HL-60 (cell line): ENCODE data around the gene DIAPH1.

Experiments
- DNase-seq, 2 experiments: peaks; one replicate each; pipeline ENCODE4 v3.0.0-alpha.2; 2010 to 2020; ENCODE audit warnings: low read depth in 1 of 2, low spot score in 1 of 2
- H3K27ac ChIP-seq: fragments of 250-450 bp; sonication (Bioruptor Pico); replicated peaks from 2 replicates; pipeline ENCODE4 v1.5.1; 2020; ENCODE audit warnings: mild to moderate bottlenecking, moderate library complexity
- H3K27me3 ChIP-seq: fragments of 250-450 bp; sonication (Bioruptor Pico); 2 replicates; pipeline ENCODE4 v1.5.1; 2021; ENCODE audit warnings: mild to moderate bottlenecking, moderate library complexity; ENCODE audit not compliant: insufficient read depth, poor library complexity, severe bottlenecking
- H3K4me3 ChIP-seq: replicated peaks from 2 replicates; pipeline ENCODE4 v1.5.1; 2011; ENCODE audit warnings: mild to moderate bottlenecking, control low read depth, low read length; ENCODE audit not compliant: insufficient read depth
- GABPA ChIP-seq: IDR thresholded peaks from 2 replicates; pipeline ENCODE4 v1.6.1; 2012; ENCODE audit warnings: low read depth
- POLR2AphosphoS5 ChIP-seq: IDR thresholded peaks from 2 replicates; pipeline ENCODE4 v1.6.1; 2012; ENCODE audit warnings: low read depth
- SPI1 ChIP-seq: IDR thresholded peaks from 2 replicates; pipeline ENCODE4 v1.6.1; 2012; ENCODE audit warnings: low read depth, mild to moderate bottlenecking, borderline replicate concordance
- TF ChIP-seq, protein P1 (sequence below): IDR thresholded peaks from one replicate; pipeline ENCODE4 v1.5.1; 2011; ENCODE audit warnings: low read length, control low read depth, inconsistent platforms; ENCODE audit not compliant: insufficient read depth
- TF ChIP-seq, protein P2 (sequence below): IDR thresholded peaks from 2 replicates; pipeline ENCODE4 v1.6.1; 2012; ENCODE audit warnings: low read depth; ENCODE audit not compliant: insufficient replicate concordance

The DIAPH1 gene

DNA sequence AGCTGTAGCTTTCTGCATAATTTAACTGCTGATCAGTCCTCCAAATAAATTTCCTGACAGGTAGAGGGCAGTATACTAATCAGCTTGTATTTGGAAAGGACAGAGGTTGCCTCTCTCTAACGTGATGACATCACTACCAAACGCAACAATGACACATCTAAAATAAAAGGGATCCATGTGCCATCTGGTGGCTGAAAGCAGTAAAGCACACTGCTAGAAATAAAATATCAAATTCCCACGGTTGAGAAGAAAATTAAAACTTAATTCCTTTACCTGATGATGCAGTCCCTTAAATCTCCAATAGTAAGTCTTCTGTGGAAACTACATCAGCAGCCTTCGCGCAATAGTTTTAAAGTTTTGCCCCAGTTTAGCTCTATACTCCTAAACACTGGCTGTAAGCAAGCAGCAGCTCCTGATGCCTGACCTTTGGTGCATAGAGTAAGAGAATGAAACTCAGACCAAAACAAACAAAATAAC, 54.5 kb downstream of the DIAPH1 start:
- Histone ChIP-seq H3K4me3 (no peak overlapping the region), H3K27me3 (no peaks in the 10 kb centered on the region), H3K27ac (peak overlapping the region; percentile 60)
- TF ChIP-seq GABPA, result no peak
- TF ChIP-seq, protein P1, sequence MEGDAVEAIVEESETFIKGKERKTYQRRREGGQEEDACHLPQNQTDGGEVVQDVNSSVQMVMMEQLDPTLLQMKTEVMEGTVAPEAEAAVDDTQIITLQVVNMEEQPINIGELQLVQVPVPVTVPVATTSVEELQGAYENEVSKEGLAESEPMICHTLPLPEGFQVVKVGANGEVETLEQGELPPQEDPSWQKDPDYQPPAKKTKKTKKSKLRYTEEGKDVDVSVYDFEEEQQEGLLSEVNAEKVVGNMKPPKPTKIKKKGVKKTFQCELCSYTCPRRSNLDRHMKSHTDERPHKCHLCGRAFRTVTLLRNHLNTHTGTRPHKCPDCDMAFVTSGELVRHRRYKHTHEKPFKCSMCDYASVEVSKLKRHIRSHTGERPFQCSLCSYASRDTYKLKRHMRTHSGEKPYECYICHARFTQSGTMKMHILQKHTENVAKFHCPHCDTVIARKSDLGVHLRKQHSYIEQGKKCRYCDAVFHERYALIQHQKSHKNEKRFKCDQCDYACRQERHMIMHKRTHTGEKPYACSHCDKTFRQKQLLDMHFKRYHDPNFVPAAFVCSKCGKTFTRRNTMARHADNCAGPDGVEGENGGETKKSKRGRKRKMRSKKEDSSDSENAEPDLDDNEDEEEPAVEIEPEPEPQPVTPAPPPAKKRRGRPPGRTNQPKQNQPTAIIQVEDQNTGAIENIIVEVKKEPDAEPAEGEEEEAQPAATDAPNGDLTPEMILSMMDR, result peak; percentile 94
- TF ChIP-seq, protein P2, sequence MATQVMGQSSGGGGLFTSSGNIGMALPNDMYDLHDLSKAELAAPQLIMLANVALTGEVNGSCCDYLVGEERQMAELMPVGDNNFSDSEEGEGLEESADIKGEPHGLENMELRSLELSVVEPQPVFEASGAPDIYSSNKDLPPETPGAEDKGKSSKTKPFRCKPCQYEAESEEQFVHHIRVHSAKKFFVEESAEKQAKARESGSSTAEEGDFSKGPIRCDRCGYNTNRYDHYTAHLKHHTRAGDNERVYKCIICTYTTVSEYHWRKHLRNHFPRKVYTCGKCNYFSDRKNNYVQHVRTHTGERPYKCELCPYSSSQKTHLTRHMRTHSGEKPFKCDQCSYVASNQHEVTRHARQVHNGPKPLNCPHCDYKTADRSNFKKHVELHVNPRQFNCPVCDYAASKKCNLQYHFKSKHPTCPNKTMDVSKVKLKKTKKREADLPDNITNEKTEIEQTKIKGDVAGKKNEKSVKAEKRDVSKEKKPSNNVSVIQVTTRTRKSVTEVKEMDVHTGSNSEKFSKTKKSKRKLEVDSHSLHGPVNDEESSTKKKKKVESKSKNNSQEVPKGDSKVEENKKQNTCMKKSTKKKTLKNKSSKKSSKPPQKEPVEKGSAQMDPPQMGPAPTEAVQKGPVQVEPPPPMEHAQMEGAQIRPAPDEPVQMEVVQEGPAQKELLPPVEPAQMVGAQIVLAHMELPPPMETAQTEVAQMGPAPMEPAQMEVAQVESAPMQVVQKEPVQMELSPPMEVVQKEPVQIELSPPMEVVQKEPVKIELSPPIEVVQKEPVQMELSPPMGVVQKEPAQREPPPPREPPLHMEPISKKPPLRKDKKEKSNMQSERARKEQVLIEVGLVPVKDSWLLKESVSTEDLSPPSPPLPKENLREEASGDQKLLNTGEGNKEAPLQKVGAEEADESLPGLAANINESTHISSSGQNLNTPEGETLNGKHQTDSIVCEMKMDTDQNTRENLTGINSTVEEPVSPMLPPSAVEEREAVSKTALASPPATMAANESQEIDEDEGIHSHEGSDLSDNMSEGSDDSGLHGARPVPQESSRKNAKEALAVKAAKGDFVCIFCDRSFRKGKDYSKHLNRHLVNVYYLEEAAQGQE, result no peak
- DNase-seq, result peak; percentile 84 to 91

DNA sequence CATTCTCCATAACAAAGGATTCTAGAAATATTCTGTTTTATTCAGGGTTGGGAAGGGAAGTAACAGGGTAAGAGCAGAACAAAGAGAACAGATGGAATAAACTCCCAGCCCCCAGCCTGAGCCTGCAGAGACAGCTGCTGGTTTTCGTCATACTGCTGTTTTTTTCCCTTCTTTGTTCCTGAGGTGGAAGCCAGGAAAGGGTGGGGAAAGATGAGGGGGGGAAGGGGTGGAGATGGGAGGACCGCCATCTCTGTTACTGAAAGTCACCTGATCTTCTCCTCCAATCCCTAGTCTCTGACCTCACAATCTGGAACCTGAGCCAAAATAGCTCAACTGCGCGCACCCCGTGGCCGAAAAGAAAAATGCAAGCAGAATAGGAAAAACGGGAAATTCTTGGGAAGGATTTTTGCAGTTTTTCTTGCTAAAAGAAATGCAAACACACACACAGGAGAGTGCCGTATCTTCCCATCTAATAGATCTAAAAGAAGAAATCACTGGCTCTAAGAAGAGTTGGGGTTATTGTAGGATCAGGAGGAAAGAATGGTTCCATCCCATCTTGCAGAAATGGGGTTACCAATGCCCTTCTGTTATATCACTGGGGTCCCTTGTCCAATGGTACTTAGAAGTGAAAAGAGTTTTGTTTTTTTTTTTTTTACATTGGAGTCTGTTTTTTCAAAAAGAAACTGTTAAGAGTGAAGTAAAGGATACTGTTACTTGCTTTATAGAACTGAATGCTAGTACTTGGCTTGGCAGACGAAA, 57.9 kb downstream of the DIAPH1 start:
- no peak overlapping the region for H3K4me3 ChIP-seq
- no peak for DNase-seq

DNA sequence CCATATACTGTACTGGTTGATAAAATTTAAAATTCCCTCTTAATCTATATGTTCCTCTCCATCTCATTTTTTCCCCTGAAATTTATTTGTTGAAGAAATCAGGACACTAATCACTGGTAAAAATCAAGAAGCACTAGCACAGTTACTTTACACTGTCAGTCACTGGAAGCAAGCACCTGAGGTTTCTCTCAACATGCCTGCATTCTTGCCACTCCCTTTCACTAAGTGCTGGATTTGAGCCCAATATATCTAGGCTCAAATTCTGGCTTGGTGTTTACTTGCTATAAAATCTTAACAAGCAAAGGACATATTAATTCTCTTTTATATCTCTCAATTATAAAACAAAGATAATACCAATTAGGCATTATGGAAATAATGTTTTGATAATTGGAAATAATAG, 58.6 kb downstream of the DIAPH1 start:
- H3K27me3 ChIP-seq, result no peaks in the 10 kb centered on the region
- no peak for TF ChIP-seq POLR2AphosphoS5
- no peak overlapping the region for H3K27ac ChIP-seq
- DNase-seq, result no peak
- H3K4me3 ChIP-seq, result no peak overlapping the region

More for the DNA sequence above, 57.9 kb downstream of the DIAPH1 start:
- TF ChIP-seq, protein P2, result no peak
- no peak for TF ChIP-seq POLR2AphosphoS5
- TF ChIP-seq SPI1, result no peak
- TF ChIP-seq, protein P1, result no peak
- TF ChIP-seq GABPA, result no peak
- no peaks in the 10 kb centered on the region for H3K27me3 ChIP-seq
- H3K27ac ChIP-seq, result no peak overlapping the region

DNA sequence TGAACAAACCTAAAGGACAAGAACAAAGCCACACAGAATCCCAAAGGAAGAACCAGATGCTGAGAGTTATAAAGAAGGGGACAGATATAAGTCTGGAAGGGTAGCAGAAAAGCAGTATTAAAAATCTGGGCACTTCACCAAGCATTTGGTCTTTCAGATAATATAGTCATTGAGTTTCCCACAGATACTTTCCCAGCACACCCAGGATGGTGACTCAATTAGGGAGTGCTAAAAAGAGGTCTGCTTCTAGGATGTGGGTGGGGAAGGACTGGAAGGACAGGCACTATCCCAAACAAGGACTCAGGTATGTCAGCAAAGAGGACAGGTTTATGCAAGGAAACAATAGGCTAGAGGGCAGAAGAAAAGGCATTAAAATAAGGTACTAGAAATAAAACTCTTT, 59.3 kb downstream of the DIAPH1 start:
- DNase-seq, result no peak
- no peak overlapping the region for H3K4me3 ChIP-seq
- TF ChIP-seq, protein P1, result no peak
- TF ChIP-seq, protein P2, result no peak
- no peaks in the 10 kb centered on the region for H3K27me3 ChIP-seq
- no peak overlapping the region for H3K27ac ChIP-seq
